HTR-8/SVneo (cell line): Measurements from ENCODE around the gene MEPCE.
A peak's percentile ranks its signal among the peaks of the same experiment; 100 is the strongest.
"Not testable (repeated sequence)": the region's sequence is repeated elsewhere in the genome, so short reads cannot be mapped to it uniquely, and the experiment has no call there.

ENCODE experiments used
- DNase-seq: peaks from one replicate; pipeline ENCODE4 v3.0.0; 2011; ENCODE audit warnings: low spot score, mixed read lengths; ENCODE audit not compliant: insufficient read length
- FAIRE-seq: peaks from 2 replicates; lab custom pipeline; 2011; peaks lifted over from hg19 to GRCh38; lab: Jason Lieb, UNC

MEPCE gene

DNA sequence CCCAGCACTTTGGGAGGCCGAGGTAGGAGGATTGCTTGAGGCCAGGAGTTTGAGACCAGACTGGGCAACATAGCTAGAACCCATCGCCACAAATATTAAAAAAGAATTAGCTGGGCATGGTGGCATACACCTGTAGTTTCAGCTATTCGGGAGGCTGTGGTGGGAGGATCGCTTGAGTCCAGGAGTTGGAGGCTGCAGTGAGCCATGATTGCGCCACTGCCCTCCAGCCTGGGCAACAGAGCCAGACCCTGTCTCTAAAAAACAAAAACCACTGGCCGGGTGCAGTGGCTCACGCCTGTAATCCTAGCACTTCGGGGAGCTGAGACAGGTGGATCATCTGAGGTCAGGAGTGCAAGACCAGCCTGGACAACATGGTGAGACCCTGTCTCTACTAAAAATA is 24.2 kb downstream of the MEPCE start:
- not testable (repeated sequence) for FAIRE-seq, DNase-seq

DNA sequence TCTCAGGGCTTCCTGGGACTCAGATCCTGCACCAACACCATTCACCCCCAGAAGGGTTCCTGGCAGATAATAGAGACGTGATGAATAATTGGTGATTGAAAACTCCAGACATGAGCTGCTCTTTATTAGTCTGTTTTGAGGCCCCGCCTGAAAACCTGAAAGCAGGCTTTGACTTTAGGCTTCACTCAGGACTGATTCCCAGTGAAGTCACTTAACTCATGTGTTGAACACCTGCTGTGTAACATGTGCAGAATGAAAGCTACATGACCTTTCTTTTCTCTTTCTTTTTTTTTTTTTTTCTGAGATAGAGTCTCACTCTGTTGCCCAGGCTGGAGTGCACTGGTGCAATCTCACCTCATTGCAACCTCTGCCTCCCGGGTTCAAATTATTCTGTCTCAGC is 25.6 kb downstream of the MEPCE start:
- FAIRE-seq: no peak
- DNase-seq: no peak

DNA sequence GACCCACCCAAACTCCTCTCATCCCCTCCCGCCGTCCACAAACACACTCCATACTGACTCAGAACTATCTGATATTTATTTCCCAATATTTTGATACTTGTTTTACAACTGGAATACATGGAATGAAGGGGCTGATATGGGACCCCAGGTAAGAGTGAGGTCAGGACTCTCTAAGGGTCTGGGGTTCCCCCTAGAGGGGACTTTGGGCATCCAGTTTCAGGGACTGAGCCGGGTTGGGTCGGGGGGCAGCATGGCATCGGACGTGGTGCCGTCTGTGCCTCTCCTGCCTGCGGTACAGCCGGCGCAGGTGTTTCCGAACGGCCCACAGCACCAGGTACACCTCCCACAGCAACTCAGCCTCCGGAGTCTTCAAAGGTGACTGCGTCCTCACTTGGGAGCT is 26.9 kb downstream of the MEPCE start:
- FAIRE-seq (no peak), DNase-seq (no peak)

DNA sequence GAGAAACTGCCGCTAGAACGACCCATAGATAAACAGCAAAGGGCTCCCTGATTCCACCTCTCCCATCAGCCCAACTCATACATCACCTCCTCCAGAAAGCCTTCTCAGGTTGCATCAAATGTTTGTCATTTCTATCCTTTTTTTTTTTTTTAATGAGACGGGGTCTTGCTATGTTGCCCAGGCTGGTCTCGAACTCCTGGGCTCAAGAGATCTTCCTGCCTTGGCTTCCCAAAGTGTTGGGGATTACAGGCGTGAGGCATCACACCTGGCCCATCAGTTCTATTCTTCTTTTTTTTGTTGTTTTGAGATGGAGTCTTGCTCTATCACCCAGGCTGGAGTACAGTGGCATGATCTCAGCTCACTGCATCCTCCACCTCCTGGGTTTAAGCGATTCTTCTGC is 27.4 kb downstream of the MEPCE start:
- FAIRE-seq (no peak), DNase-seq (no peak)

DNA sequence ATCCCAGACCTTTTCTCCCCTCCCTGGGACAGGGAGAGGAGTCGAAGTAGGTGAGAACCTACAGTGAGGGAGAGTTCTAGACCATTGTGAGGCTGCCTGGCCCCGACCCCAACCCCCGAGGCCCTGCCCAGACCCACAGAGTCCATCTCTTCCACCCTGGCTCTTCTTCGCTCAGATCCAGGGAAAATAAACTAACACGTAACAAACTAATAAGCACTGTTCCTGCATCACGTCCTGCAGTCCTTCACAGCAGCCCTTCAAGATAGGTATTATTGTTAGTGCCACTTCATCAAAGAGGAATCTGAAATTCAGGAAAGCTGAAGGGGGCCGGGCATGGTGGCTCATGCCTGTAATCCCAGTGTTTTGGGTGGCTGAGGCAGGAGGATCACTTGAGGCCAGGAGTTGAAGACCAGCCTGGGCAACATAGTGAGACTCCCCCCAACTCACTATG is 34.6 kb downstream of the MEPCE start, which contains the start of gene SPACDR:
Gene SPACDR, minus strand, starts transcription at position 51 of the 451 bp plus-strand sequence. CDS start 235 bp downstream, outside the sequence.
- DNase-seq (no peak), FAIRE-seq (no peak)

DNA sequence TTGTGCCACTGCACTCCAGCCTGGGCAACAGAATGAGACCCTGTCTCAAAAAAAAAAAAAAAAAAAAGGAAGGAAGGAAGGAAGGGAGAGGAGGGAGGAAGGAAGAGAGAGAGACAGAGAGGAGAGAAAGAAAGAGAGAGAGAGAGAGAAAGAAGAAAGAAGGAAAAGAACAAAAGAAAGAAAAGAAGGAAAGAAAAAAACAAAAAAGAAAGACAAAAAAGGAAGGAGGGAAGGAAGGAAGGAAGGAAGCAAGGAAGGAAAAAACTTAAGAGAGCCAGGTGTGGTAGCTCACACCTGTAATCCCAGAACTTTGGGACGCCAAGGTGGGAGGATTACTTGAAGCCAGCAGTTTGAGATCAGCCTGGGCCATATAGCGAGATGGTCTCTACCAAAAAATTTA is 35.2 kb downstream of the MEPCE start:
- DNase-seq (no peak), FAIRE-seq (no peak)

DNA sequence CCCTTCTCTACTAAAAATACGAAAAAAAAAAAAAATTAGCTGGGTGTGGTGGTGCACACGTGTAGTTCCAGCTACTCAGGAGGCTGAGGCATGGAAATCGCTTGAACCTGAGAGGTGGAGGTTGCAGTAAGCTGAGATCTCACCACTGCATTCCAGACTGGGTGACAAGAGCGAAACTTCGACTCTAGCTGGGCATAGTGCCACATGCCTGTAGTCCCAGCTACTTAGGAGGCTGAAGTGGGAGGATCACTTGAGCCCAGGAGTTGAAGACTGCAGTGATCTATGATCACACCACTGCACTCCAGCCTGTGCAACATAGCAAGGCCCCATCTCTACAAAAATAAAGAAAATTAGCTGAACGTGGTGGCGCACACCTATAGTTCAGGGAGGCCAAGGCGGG is 35.7 kb downstream of the MEPCE start:
- DNase-seq: no peak
- FAIRE-seq: no peak

DNA sequence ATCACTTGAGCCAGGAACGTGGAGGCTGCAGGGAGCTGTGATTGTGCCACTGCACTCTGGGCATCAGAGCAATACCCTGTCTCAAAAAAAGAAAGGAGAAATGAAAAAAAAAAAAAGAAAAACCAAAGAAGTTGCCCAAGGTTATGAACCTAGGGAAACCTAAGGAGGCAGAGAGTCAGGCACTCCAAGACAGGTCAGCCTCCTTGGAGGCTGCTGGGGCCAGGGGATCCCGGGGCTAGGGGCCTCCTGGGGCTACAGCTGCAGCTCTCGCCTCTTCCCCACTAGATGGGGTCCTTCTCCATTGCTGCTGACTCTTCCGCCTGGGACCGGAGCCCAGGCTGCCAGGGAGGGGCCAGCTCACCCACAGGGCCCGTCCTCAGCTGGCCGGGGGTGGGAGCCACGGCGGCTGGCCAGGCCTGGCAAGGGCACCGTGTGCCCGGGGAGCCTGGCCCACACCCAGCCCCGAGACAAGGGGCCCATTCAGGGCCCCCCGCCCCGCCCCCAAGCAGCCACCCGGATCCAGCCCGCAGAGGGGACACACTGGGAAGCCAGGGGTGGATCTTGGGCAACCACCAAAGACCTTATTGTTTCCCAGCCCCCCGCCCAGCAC is 36.2 kb downstream of the MEPCE start:
- no peak for FAIRE-seq

DNA sequence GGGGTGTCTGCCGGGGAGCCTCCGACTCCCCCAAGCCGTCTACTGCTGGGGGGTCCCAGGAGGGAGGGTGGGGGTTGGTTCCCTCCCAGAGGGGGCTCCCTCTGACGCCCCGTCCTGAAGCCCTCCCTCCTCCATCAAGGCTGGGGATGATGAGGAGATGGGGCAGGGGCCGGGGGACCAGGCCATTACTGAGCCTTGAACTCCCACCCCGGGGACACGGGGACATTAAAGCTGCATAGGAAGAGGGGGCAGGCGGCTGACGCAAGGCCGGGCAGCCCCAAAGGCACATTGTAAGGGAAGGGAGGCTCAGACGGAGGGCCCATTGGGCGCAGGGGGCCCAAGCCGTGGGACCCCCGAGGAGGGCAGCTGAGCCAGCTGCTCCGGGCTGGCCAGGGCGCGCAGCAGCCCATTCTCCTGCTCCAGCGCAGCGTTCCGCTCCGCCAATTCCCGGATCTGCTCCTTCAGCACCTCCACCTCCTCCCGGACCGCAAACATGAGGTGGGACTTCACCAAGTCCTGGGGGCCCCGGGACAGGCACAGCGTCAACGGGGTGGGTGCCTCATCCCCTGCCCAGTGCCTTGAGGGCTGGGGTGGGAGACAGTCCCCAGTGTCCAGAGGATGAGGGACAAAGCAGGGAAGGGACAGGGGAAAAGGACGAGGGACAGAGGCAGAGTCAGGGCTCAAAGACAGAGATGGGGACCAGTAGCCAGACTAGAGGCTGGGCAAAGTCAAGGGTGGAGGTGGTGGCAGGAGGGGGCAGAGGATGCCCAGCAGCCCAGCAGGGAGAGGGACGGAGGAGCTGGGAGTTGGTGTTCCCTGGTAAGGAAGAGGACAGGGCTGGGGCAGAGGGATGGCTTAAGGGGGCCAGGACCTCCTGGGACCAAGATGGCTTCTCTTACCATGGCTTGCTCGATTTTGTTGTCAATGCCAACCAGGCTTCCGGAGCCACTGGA is 37.3 kb downstream of the MEPCE start:
- no peak for DNase-seq
- no peak for FAIRE-seq

More for the DNA sequence above, 36.2 kb downstream of the MEPCE start:
- DNase-seq: peak; percentile 55

DNA sequence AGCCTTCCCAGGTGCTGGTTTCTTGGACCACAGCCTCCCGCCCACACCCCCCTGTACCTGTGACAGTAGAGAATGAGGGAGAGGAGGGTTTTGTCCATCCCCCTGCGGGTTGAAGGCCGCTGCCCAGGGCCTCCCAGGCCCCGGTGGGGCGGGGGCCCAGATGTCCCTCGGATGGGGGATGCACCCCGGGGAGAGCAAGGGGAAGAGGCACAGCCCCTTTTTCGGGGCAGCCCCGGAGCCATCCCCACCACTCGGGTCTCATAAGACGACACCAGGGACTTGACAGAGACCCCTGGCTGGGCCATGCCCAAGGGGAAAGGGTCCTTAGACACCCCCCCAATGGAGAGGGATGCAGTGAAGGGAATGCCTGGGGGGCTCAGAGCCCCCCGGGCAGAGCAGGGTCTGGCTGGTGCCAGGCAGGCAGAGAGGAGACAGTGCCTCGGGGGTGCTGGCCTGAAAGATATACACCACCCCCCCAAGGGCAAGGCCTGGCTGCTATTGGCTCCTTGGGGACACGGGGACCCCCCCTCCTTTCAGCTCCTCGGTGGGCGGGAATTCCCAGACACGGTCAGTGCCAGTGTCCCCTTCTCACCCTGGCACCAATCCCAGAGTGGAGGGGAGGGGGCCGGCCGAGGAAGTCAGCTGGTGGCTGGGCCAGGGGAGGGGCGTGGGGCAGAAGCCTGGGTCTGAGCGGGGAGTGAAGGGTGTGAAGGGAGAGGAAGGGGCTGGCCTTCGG is 38.2 kb downstream of the MEPCE start:
- DNase-seq (no peak), FAIRE-seq (no peak)

DNA sequence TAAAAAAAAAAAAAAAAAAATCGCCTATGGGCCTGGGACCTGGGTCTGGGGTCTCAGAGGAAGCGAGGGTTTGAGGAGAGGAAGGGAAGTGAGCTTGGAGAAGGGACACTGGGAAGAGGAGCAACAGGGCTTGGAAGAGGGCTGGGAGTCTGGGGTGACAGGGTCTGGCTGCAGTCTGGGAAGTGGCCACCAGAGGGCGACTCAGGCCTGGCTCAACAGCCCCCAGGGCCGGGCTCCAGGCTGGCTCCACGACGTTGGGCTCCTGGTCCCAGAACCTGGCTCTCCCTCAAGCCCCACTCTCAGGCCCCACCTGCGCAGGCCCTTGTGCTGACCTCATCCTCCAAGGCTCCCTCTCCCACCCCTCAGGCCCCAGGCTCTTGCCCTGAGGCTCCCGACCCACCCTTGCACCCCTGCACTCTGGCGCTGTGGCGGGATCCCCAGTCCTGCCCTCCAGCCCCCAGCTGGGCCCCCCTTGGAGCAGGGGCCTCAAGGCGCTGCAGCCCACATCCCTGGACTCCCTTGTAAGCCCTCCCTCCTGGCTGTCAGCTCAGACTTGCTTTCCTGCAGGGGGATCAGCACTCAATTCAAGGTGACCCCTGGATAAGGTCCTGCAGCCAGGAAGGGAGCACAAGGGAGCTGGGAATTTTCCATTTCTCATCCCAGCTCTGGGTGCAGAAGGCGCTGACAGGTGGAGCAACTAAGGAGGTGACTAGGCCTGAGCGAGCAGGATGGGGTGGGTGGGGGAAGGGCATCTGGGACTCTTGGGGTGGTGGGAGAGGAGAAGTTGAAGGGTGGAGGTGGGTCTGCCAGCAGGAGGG is 39.8 kb downstream of the MEPCE start:
- FAIRE-seq: no peak
- peak; percentile 73 for DNase-seq

DNA sequence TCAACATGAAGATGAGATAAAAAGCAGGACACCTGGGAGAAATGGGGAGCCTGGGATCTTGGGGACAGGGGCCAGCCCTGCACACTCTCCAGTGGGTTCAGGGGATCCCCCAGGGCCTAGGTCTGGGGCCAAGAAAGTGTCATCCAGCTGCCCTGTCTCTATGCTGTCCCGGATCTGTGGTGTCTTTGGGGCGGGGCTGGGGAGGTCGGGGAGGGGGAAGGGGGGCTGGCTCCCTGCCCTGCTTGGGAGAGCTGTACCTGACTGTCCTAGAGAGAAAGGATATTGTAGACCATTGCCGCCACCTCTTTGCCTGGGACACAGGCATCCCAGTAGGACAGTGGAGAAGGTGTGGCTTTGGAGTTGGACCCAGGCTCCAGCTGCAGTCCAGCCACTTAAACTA is 41.4 kb downstream of the MEPCE start:
- FAIRE-seq (no peak), DNase-seq (no peak)

DNA sequence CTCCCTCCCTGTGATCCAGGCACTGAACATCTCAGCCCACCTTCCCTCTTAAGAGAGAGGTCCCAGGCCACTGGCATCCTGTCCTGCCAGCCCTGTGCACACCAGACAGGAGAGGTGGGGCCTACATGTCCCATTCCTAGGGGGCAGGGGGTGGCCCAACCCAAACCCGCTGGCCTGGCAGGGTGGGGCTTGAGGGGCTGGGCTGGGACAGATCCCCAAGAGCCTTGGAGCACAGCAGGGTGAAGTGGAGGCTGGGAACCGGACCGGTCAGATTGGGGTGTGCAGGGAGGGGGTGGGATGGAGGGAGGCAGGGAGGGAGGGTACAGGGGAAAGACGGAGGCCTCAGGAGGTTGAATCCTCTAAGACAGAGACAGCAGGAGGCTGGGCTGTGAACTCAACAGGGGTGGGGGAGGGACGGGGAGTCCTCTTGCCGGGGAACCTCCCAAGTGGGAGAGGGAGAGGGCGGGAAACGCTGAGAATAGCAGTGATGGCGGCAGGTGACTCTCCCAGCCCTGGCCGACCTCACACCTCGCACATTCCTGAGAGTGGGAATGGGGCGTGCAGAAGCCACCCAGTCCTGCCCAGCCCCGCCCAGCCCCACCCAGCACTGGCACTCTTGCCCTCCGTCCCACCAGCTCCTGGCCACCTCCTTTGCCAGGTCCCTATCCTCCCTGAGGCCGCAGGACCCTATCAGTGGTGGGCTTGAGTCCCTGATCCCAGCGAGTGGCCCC is 42.7 kb downstream of the MEPCE start:
- FAIRE-seq (no peak), DNase-seq (no peak)

DNA sequence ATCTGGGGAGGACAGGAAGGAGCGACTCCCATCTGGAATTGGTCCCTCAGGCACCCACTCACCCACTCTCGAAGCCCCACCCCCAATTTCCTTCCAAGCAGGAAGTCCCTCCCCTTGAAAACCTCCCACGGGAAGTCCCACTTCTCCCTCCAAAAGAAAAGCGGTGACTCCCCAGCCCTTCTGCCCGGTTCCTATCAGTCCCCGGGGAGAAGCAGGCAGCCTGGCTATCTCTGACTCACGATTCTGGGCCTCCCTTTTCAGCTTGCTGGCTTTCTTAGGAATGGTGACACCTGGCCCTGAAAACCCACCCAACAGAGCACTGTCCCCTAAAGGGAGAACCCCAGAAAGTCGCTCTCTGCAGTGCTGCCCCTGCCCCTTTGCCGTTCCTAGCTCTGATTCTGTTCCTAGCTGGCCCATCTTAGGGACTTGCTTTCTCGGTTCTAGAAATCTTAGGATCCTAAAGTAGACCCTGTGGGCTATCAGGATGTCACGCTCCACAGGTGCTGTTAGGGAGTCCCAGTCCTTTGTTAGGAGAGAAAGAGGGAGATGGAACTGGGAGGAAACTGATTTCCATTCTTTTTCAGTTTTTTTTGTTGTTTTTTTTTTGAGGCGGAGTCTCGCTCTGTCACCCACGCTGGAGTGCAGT is 43.3 kb downstream of the MEPCE start:
- FAIRE-seq: no peak
- no peak for DNase-seq

DNA sequence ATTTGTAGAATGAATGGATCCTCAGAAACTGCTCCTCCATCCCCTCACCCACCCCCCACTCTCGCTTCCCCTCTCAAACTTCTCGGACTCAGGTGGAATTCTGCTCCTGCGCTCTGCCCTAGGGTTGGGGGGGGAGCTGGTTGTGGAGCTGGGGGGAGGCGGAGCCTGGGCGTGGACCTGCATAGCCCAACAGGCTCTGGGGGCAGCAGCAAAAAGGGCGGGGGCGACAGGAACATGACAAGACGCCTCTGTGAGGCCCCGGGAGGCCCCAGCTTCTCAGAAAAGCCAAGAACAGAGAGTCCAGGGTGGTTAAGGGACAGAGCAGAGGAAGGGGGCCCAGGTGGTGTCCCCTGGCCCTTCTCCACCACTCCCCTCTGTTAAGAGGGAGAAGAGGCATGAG is 45.9 kb downstream of the MEPCE start:
- FAIRE-seq (no peak), DNase-seq (no peak)

DNA sequence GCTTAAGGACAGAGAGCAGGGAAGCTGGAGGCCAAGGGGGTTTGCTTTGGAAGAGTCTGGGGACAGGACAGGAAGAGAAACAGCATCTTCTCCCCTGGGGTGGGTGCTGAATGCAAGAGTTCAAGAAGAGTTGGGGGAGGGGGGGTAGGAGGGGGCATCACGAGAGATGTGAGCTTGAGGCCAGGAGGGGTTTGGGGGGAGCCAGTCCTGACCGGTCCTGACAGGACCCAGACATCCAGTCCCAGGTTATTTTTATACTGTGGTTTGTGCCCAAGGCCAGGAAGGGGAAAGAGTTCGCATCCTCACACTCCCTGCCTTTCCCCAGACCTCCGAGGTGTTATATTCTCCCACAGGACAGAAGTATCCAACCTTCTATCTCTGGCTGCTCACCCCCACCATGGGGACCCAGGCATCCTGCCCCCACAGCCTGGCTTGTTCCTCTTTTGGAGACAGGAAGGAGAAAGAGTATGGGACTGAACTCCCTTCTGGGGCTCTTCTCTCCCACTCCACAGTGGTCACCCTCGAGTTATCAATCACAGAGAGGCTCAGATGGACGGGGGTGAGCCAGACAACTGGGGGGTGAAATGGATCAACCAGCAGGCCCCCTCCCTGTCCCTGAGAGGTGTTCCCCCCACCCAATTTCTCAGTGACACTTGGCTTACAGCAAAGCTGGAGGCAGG is 46.6 kb downstream of the MEPCE start:
- FAIRE-seq (no peak), DNase-seq (no peak)

DNA sequence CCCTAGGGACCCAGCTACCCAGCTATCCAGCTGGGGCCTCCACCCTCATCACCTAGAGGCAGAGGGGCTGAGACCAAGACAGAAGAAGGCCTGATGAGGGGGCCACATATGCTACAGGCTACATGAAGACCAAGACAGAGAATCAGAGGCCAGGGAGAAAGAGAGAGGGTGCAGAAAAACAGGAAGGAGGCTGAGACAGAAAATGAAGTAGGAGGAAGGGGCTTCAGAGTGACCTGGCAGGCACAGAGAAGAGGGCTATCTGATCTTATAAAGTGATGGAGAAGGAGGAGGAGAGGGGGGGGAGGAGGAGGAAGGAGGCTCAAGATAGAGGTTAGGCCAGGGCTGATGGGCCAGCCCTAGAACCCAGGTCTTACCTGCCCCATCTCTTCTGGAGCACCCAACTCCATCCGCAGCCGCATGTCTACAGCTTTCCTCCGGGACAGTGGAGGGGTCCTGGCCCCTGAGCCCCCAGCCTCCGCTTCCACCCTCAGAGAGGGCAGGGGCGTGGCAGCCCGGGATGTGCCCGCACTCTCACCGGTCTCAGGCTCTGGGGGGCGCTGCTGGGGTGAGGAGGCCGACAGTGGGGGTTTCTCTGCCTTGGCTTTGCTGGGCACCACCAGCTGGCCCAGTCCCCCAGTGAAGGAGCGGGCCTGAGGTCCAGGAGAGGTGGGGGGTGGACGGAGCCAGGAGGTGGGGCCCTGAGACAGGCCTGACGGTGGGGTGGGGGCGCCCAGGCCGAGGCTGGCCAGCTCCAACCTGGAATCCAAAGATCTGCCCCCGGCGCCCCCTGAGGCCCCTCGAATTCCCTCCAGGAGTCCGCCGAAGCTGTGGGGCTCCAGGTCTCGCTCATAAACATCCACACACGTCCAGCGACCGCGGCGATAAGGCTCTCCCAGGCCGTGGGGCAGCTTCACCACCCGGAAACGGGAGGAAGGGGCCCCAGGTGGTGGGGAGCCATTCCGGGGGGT is 47.6 kb downstream of the MEPCE start:
- no peak for FAIRE-seq
- no peak for DNase-seq
